D721Med (cell line): Measurements from ENCODE around the gene PCYT2.

Experiments used
- DNase-seq: peaks from one replicate; pipeline ENCODE4 v3.0.0; 2011; ENCODE audit warnings: low spot score; ENCODE audit not compliant: insufficient read length
- FAIRE-seq: peaks from 2 replicates; lab custom pipeline; 2011; peaks lifted over from hg19 to GRCh38; lab: Jason Lieb, UNC
- CTCF ChIP-seq: IDR thresholded peaks from 2 replicates; pipeline ENCODE4 v1.5.1; 2012; ENCODE audit warnings: mild to moderate bottlenecking, control low read depth; ENCODE audit not compliant: insufficient read depth; ENCODE audit errors: missing control alignments

PCYT2 gene

DNA sequence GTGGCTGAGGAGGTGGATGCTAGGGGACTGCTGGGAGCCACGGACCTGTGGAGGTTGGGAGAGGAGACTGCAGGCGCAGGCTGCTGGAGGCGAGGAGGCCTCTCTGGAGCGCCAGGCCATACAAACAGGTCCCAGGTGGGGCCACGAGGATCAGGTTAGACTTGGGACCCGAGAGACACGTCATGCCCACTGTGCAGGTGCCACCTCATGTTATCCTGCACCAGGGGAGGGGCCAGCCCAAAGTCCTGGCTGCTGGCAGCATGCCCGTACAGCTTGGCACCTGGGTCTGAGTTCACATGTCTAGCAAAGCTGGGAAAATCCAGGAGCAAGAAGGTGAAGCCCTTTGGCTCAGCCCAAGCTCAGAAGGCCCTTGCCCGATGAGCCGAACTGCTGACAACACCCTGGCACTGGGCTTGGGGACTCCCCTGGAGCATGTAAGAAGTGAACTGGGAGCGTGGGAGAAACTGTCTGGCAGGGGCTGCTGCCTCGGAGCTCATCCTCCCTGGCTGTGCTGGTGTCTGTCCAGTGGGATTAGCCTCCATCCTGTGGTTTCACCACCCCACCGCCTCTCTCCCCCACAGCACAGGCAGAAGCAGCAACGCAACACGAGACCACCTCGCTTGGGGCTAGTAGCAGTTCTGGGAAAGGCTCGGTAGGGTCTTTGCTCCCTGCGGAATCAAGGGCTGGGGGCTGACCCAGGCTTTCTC is 45.3 kb downstream of the PCYT2 start:
- FAIRE-seq: no peak
- DNase-seq: no peak
- no peak for TF ChIP-seq CTCF

GRCh38 chr17:81865358-81865732 is 45.9 kb downstream of the PCYT2 start:
- FAIRE-seq: no peak
- no peak for TF ChIP-seq CTCF

GRCh38 chr17:81863833-81864768 is 47.1 kb downstream of the PCYT2 start:
- FAIRE-seq: no peak
- no peak for DNase-seq
- TF ChIP-seq CTCF: no peak

More at GRCh38 chr17:81865358-81865732, 45.9 kb downstream of the PCYT2 start:
- DNase-seq: no peak

DNA sequence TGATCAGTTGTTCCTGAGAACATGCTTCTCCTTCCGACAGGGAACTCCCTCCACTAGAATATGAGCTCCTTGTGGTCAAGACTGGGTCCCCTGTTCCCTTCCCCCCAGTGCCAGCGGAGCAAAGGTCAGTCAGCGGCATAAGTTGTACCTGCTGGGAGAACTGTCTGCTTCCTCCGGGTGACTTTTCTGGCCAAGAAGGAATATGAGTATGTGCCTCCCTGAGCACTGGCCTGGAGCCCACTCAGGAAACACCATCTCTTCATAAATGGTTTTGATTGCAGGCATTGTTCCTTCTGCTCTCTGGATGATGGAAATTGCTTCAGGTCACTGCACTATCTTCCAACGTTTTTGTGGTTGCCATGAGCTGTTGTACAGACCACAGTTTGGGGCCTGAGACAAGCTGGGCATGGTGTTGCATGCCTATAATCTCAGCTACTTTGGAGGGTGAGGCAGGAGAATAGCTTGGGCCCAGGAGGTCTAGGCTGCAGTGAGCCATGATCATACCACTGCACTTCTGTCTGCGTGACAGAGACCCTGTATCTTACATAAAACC is 48.0 kb downstream of the PCYT2 start:
- no peak for DNase-seq
- no peak for FAIRE-seq
- no peak for TF ChIP-seq CTCF

GRCh38 chr17:81860756-81861568 is 50.2 kb downstream of the PCYT2 start:
- FAIRE-seq (no peak), DNase-seq (peak; percentile 85)
- no peak for TF ChIP-seq CTCF

- FAIRE-seq (no peak), DNase-seq (peak; percentile 89)
- TF ChIP-seq CTCF: no peak
Observed at GRCh38 chr17:81859906-81860755, 51.1 kb downstream of the PCYT2 start, which contains the start of gene P4HB. Gene P4HB (minus strand): TSS chr17:81860535. CDS start chr17:81860471, 64 bp downstream.
